GM13976 (cell line): ENCODE results near the gene FGG.

Experiments
- DNase-seq: peaks from one replicate; pipeline ENCODE4 v3.0.0; 2012; ENCODE audit warnings: low spot score
- CTCF ChIP-seq: IDR thresholded peaks from 2 replicates; pipeline ENCODE4 v1.5.1; 2012; ENCODE audit warnings: borderline replicate concordance, mild to moderate bottlenecking; ENCODE audit not compliant: insufficient read depth; ENCODE audit errors: extremely low read depth, missing control alignments, control extremely low read depth
- in situ Hi-C: fragments of 300-500 bp; cut with MboI; formaldehyde crosslinking; loops from one replicate; pipeline ENCODE4 v1.12.0; 2022; ENCODE audit warnings: low sequenced_read_pairs, mixed read lengths, inconsistent platforms; ENCODE audit not compliant: unreplicated experiment

The FGG gene

GRCh38 chr4:154560419-154560801, 52.0 kb downstream of the FGG start:
- in situ Hi-C loops, result no loop called here

GRCh38 chr4:154559494-154560418, 52.7 kb downstream of the FGG start:
- TF ChIP-seq CTCF, result peak; percentile 44
- DNase-seq, result peak; percentile 24
- in situ Hi-C loops, result no loop called here

More at GRCh38 chr4:154560419-154560801, 52.0 kb downstream of the FGG start:
- TF ChIP-seq CTCF, result no peak
- no peak for DNase-seq

- no peak for TF ChIP-seq CTCF
- no peak for DNase-seq
- in situ Hi-C loops, result no loop called here
Measured at GRCh38 chr4:154559141-154559493, 53.3 kb downstream of the FGG start.
